HCT116 (cell line): ENCODE results near the gene ATP7B. TPM values are rescaled to one million over a fixed set of nuclear protein-coding genes. Genes with fewer than 3 reads are reported as not detected.

Experiments
- ATAC-seq: fragments of 200-7000 bp; cut with Tn5 transposase; 2 replicates; pipeline ENCODE4 v1.9.1; 2020; ENCODE audit warnings: mild to moderate bottlenecking, moderate library complexity
- BruUV-seq: library from RNA; stranded (reverse); fragments of 400-500 nt; replicated peaks from 2 replicates; lab custom pipeline; 2021; lab: Mats Ljungman, UMichigan
- CTCF ChIA-PET: fragments of 300-600 bp; sonication (Branson Sonifier 250); formaldehyde crosslinking; loops from one replicate; lab custom pipeline; 2021; ENCODE audit warnings: antibody characterized with exemption; lab: Charles Lee
- POLR2A ChIA-PET: fragments of 300-600, 350-600 bp; sonication (Branson Sonifier 250); formaldehyde crosslinking; loops from one replicate; lab custom pipeline; 2021; ENCODE audit warnings: antibody characterized with exemption; lab: Charles Lee
- RAD21 ChIA-PET, 2 experiments: fragments of 300-600 bp; sonication (Branson Sonifier 250); formaldehyde crosslinking; loops; one replicate each; lab custom pipeline; 2023; ENCODE audit warnings: low total read pairs in 2 of 2; ENCODE audit not compliant: uncharacterized antibody in 2 of 2, unreplicated experiment in 2 of 2, low non-redundant PET in 1 of 2; lab: Charles Lee
- DNase-seq: peaks from one replicate; pipeline ENCODE4 v3.0.0-alpha.2; 2010; ENCODE audit warnings: low read depth, low spot score
- H2AFZ ChIP-seq: fragments of 200-600 bp; shearing (Covaris generic), sonication (generic); 2 replicates; pipeline ENCODE4 v1.6.1; 2017; ENCODE audit warnings: low read depth, mixed run types, mixed read lengths, antibody characterized with exemption, low read length; ENCODE audit not compliant: poor library complexity, severe bottlenecking
- H3K27ac ChIP-seq: 2 replicates; pipeline ENCODE4 v1.5.1; 2012; ENCODE audit warnings: low read depth, low read length
- H3K27me3 ChIP-seq: fragments of 200-600 bp; sonication (generic); 2 replicates; pipeline ENCODE4 v1.6.1; 2016; ENCODE audit warnings: mixed run types, low read length, mixed read lengths; ENCODE audit not compliant: insufficient read depth
- H3K36me3 ChIP-seq, 2 experiments: fragments of 200-500 bp in 1 of 2; fragments of 200-600 bp in 1 of 2; sonication (Bioruptor generic) in 1 of 2; sonication (generic) in 1 of 2; 2 replicates each; pipeline versions ENCODE4 v1.5.1 to v1.6.1; 2014 to 2016; ENCODE audit warnings: low read length in 2 of 2, inconsistent platforms in 1 of 2, mixed read lengths in 1 of 2, mixed run types in 1 of 2; ENCODE audit not compliant: insufficient read depth in 2 of 2, control insufficient read depth in 1 of 2
- H3K4me1 ChIP-seq, 2 experiments: fragments of 200-600 bp in 1 of 2; sonication (generic) in 1 of 2; 2 replicates each; pipeline versions ENCODE4 v1.5.1 to v1.6.1; 2012 to 2017; ENCODE audit warnings: low read length in 2 of 2, inconsistent platforms in 1 of 2, mild to moderate bottlenecking in 1 of 2, mixed read lengths in 1 of 2, mixed run types in 1 of 2, moderate library complexity in 1 of 2; ENCODE audit not compliant: insufficient read depth in 2 of 2, control insufficient read depth in 1 of 2
- H3K4me2 ChIP-seq: fragments of 200-600 bp; sonication (generic); 2 replicates; pipeline ENCODE4 v1.6.1; 2017; ENCODE audit warnings: mixed run types, low read length, mixed read lengths
- H3K4me3 ChIP-seq, 2 experiments: fragments of 200-600 bp in 1 of 2; sonication (generic) in 1 of 2; replicated peaks in 1 of 2; 2 replicates each; pipeline ENCODE4 v1.5.1; 2011 to 2016; ENCODE audit warnings: low read length in 2 of 2, control low read depth in 1 of 2, low read depth in 1 of 2, mild to moderate bottlenecking in 1 of 2, mixed read lengths in 1 of 2, mixed run types in 1 of 2
- H3K79me2 ChIP-seq: fragments of 200-600 bp; sonication (generic); 2 replicates; pipeline ENCODE4 v1.6.1; 2017; ENCODE audit warnings: mild to moderate bottlenecking, mixed run types, low read length, moderate library complexity, mixed read lengths; ENCODE audit not compliant: insufficient read depth
- H3K9ac ChIP-seq: fragments of 200-600 bp; sonication (generic); 2 replicates; pipeline ENCODE4 v1.6.1; 2016; ENCODE audit warnings: low read length, mixed read lengths
- H3K9me2 ChIP-seq: fragments of 200-600 bp; sonication (generic), shearing (Covaris generic); 2 replicates; pipeline ENCODE4 v1.6.1; 2017; ENCODE audit warnings: mixed run types, mild to moderate bottlenecking, moderate library complexity; ENCODE audit not compliant: insufficient read depth
- H3K9me3 ChIP-seq, 2 experiments: fragments of 200-500 bp in 1 of 2; fragments of 200-600 bp in 1 of 2; sonication (Bioruptor generic) in 1 of 2; sonication (generic) in 1 of 2; 2 replicates each; pipeline ENCODE4 v1.6.1; 2014 to 2017; ENCODE audit warnings: low read length in 2 of 2, mixed read lengths in 2 of 2, inconsistent platforms in 1 of 2, low read depth in 1 of 2, mild to moderate bottlenecking in 1 of 2, mixed run types in 1 of 2, moderate library complexity in 1 of 2; ENCODE audit not compliant: control insufficient read depth in 1 of 2, insufficient read depth in 1 of 2
- H4K20me1 ChIP-seq: fragments of 200-600 bp; sonication (generic), shearing (Covaris generic); 2 replicates; pipeline ENCODE4 v1.6.1; 2017; ENCODE audit warnings: mixed run types, mild to moderate bottlenecking, moderate library complexity; ENCODE audit not compliant: insufficient read depth
- CBX3 ChIP-seq: IDR thresholded peaks from 2 replicates; pipeline ENCODE4 v1.6.1; 2012; ENCODE audit warnings: low read depth
- CEBPB ChIP-seq: IDR thresholded peaks from 2 replicates; pipeline ENCODE4 v1.6.1; 2012; ENCODE audit warnings: low read depth
- JUND ChIP-seq: IDR thresholded peaks from 2 replicates; pipeline ENCODE4 v1.6.1; 2012
- RAD21 ChIP-seq: IDR thresholded peaks from 2 replicates; pipeline ENCODE4 v1.6.1; 2012; ENCODE audit warnings: low read depth, mild to moderate bottlenecking
- SP1 ChIP-seq: IDR thresholded peaks from 2 replicates; pipeline ENCODE4 v1.6.1; 2012; ENCODE audit warnings: low read depth
- SRF ChIP-seq: IDR thresholded peaks from 2 replicates; pipeline ENCODE4 v1.6.1; 2012; ENCODE audit warnings: low read depth
- intact Hi-C: fragments of 100-400 bp; cut with micrococcal nuclease; formaldehyde crosslinking; loops from 2 replicates; pipeline ENCODE4 v1.10.0; 2022
- total RNA-seq: library from RNA; stranded (reverse); gene quantifications from one replicate; pipeline ENCODE4 v1.2.1, GENCODE V29; 2021; ENCODE audit not compliant: unreplicated experiment
- TF ChIP-seq, protein P1 (sequence below): IDR thresholded peaks from 2 replicates; pipeline ENCODE4 v1.6.1; 2012; ENCODE audit warnings: low read depth
- TF ChIP-seq, protein P2 (sequence below): IDR thresholded peaks from 2 replicates; pipeline ENCODE4 v1.6.1; 2012
- TF ChIP-seq, protein P3 (sequence below), 3 experiments: fragments of 200-600 bp in 1 of 3; sonication (generic) in 1 of 3; IDR thresholded peaks in 2 of 3; conservative IDR thresholded peaks in 1 of 3; 2 replicates each; pipeline ENCODE4 v1.5.1; 2012 to 2017; ENCODE audit warnings: low read depth in 2 of 3, low read length in 2 of 3, antibody characterized with exemption in 1 of 3, borderline replicate concordance in 1 of 3, control low read depth in 1 of 3, mild to moderate bottlenecking in 1 of 3, mixed read lengths in 1 of 3, mixed run types in 1 of 3, moderate library complexity in 1 of 3; ENCODE audit not compliant: insufficient read depth in 1 of 3

ATP7B gene
- total RNA-seq, 1 experiment from 2014 or later: 10.3 TPM

DNA sequence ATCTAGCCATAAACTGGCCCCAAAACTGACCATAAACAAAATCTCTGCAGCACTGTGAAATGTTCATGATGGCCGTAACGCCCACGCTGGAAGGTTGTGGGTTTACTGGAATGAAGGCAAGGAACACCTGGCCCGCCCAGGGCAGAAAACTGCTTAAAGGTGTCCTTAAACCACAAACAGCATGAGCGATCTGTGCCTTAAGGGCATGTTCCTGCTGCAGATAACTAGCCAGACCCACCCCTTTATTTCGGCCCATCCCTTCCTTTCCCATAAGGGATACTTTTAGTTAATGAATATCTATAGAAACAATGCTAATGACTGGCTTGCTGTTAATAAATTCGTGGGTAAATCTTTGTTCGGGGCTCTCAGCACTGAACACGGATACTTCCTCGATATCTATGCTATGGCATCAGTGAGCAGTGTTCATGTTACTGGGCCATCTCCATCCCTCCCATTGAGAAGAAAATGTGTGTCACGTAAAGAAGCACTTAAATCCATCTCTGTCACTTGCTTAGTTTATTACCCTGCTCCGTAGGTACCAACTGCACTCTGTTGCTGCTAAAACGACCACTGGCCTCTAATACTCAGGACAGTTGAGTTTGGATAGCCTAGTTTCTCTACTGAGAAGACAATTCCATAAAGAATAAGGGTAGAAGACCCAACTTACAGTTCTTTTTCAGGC lies 5.3 kb downstream of the ATP7B start:
- H3K9ac ChIP-seq: no peak overlapping the region
- no peak for TF ChIP-seq CEBPB
- TF ChIP-seq SRF: no peak
- no peak for TF ChIP-seq SP1
- TF ChIP-seq, protein P1, sequence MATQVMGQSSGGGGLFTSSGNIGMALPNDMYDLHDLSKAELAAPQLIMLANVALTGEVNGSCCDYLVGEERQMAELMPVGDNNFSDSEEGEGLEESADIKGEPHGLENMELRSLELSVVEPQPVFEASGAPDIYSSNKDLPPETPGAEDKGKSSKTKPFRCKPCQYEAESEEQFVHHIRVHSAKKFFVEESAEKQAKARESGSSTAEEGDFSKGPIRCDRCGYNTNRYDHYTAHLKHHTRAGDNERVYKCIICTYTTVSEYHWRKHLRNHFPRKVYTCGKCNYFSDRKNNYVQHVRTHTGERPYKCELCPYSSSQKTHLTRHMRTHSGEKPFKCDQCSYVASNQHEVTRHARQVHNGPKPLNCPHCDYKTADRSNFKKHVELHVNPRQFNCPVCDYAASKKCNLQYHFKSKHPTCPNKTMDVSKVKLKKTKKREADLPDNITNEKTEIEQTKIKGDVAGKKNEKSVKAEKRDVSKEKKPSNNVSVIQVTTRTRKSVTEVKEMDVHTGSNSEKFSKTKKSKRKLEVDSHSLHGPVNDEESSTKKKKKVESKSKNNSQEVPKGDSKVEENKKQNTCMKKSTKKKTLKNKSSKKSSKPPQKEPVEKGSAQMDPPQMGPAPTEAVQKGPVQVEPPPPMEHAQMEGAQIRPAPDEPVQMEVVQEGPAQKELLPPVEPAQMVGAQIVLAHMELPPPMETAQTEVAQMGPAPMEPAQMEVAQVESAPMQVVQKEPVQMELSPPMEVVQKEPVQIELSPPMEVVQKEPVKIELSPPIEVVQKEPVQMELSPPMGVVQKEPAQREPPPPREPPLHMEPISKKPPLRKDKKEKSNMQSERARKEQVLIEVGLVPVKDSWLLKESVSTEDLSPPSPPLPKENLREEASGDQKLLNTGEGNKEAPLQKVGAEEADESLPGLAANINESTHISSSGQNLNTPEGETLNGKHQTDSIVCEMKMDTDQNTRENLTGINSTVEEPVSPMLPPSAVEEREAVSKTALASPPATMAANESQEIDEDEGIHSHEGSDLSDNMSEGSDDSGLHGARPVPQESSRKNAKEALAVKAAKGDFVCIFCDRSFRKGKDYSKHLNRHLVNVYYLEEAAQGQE: no peak
- TF ChIP-seq, protein P2, sequence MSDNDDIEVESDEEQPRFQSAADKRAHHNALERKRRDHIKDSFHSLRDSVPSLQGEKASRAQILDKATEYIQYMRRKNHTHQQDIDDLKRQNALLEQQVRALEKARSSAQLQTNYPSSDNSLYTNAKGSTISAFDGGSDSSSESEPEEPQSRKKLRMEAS: no peak
- no peak for TF ChIP-seq CBX3
- TF ChIP-seq, protein P3, sequence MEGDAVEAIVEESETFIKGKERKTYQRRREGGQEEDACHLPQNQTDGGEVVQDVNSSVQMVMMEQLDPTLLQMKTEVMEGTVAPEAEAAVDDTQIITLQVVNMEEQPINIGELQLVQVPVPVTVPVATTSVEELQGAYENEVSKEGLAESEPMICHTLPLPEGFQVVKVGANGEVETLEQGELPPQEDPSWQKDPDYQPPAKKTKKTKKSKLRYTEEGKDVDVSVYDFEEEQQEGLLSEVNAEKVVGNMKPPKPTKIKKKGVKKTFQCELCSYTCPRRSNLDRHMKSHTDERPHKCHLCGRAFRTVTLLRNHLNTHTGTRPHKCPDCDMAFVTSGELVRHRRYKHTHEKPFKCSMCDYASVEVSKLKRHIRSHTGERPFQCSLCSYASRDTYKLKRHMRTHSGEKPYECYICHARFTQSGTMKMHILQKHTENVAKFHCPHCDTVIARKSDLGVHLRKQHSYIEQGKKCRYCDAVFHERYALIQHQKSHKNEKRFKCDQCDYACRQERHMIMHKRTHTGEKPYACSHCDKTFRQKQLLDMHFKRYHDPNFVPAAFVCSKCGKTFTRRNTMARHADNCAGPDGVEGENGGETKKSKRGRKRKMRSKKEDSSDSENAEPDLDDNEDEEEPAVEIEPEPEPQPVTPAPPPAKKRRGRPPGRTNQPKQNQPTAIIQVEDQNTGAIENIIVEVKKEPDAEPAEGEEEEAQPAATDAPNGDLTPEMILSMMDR (IDR thresholded peaks at IDR 0.05 in 2 of 3, conservative IDR thresholded peaks at IDR 0.05 in 1 of 3; ENCODE audit: borderline replicate concordance in 1 of 3, insufficient read depth in 1 of 3, low read depth in 2 of 3, low read length in 2 of 3): no peak
- TF ChIP-seq JUND: no peak
- TF ChIP-seq RAD21: no peak
- ChIA-PET CTCF (no interaction called here), RAD21 (no interaction called here), POLR2A (no interaction called here)
- no peaks in the 10 kb centered on the region for H3K9me2 ChIP-seq
- no peak overlapping the region for H3K4me2 ChIP-seq
- H4K20me1 ChIP-seq: no peaks in the 10 kb centered on the region
- no peak overlapping the region for H3K27ac ChIP-seq
- no peaks in the 10 kb centered on the region for H3K27me3 ChIP-seq
- no peaks in the 10 kb centered on the region for H3K79me2 ChIP-seq
- no peak overlapping the region for H2AFZ ChIP-seq
- no peak for DNase-seq
- ATAC-seq: no peak
- no peaks in the 10 kb centered on the region for H3K36me3 ChIP-seq
- peaks cover 3% of the 10 kb centered on the region in 2 experiments for H3K4me1 ChIP-seq
- no TSS peak for BruUV-seq
- intact Hi-C loops: no loop called here
- H3K4me3 ChIP-seq: no peak overlapping the region
- H3K9me3 ChIP-seq: no peaks in the 10 kb centered on the region
